Left ventricle myocardium inferior (tissue), 1 donor: ENCODE data around the gene TPH1. TPM values are rescaled to one million over a fixed set of nuclear protein-coding genes. Genes with fewer than 3 reads are reported as not detected.

Experiments used
- DNase-seq: peaks from one replicate; pipeline ENCODE4 v3.0.0-alpha.2; 2020
- H3K27ac ChIP-seq: fragments of 200-600 bp; replicated peaks from 2 replicates; pipeline ENCODE4 v1.8.0; 2021
- H3K27me3 ChIP-seq: fragments of 200-600 bp; 2 replicates; pipeline ENCODE4 v1.8.0; 2021; ENCODE audit warnings: low read depth
- H3K36me3 ChIP-seq: fragments of 200-600 bp; 2 replicates; pipeline ENCODE4 v1.8.0; 2021
- H3K4me1 ChIP-seq: fragments of 200-600 bp; 2 replicates; pipeline ENCODE4 v1.8.0; 2021
- H3K4me3 ChIP-seq: fragments of 200-600 bp; 2 replicates; pipeline ENCODE4 v1.8.0; 2021; ENCODE audit warnings: mild to moderate bottlenecking, moderate library complexity
- H3K9me3 ChIP-seq: fragments of 200-600 bp; replicated peaks from 2 replicates; pipeline ENCODE4 v1.8.0; 2021
- intact Hi-C: fragments of 100-400 bp; cut with micrococcal nuclease; formaldehyde crosslinking; loops from one replicate; pipeline ENCODE4 v1.11.0; 2022
- long read RNA-seq: library from polyadenylated mRNA; unstranded; transcript quantifications from one replicate; pipeline ENCODE4 v2.0.0, GENCODE V29; 2021
- total RNA-seq: library from RNA; stranded (reverse); fragmentation: NEBNext Ultra II Directional; extraction: Animal tissue kit (Norgen Biotek cat#: 25700); gene quantifications from one replicate; pipeline ENCODE4 v1.2.1, GENCODE V29; 2021
- TF ChIP-seq, protein P1 (sequence below): fragments of 200-600 bp; IDR thresholded peaks from 2 replicates; pipeline ENCODE4 v1.8.0; 2021; ENCODE audit warnings: antibody characterized with exemption, mild to moderate bottlenecking, borderline replicate concordance
- donor health status: DM: no; HTN: yes; CAD: no; lungs with severe emphysema.

TPH1 gene
- total RNA-seq = not detected
- long read RNA-seq = 0 reads

GRCh38 chr11:18046116-18046777, at the start of gene TPH1:
TPH1 (minus strand) TSS chr11:18046269; CDS start chr11:18040762, 5,507 bp downstream.
- intact Hi-C loops = no loop called here
- DNase-seq = peak; percentile 26
- Histone ChIP-seq H3K27ac (no peak within 1 kb of the TSS), H3K4me1 (peaks cover 7% of the 10 kb centered on the region), H3K4me3 (peak within 1 kb of the TSS; percentile 43), H3K36me3 (no peaks in the 10 kb centered on the region), H3K9me3 (peaks cover 8% of the 10 kb centered on the region), H3K27me3 (peaks cover 58% of the 10 kb centered on the region)
- TF ChIP-seq, protein P1, sequence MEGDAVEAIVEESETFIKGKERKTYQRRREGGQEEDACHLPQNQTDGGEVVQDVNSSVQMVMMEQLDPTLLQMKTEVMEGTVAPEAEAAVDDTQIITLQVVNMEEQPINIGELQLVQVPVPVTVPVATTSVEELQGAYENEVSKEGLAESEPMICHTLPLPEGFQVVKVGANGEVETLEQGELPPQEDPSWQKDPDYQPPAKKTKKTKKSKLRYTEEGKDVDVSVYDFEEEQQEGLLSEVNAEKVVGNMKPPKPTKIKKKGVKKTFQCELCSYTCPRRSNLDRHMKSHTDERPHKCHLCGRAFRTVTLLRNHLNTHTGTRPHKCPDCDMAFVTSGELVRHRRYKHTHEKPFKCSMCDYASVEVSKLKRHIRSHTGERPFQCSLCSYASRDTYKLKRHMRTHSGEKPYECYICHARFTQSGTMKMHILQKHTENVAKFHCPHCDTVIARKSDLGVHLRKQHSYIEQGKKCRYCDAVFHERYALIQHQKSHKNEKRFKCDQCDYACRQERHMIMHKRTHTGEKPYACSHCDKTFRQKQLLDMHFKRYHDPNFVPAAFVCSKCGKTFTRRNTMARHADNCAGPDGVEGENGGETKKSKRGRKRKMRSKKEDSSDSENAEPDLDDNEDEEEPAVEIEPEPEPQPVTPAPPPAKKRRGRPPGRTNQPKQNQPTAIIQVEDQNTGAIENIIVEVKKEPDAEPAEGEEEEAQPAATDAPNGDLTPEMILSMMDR = no peak

DNA sequence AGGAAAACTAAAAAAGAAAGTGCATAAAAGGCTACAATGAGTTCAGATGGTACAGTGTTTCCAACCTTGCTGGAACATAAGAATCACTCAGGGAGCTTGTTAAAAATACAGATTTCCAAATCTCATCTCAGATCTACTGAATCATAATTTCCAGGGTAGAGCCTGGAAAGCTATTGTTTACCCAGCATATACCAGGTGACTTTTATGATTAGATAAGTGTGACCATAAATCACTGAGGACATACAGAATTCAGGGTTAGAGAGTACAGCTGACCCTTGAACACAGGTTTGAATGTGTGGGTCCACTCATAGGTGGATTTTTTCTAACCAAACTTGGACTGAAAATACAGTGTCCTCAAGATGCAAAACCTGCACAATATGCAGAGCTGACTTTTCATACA, 47.9 kb upstream of the TPH1 start:
- Histone ChIP-seq H3K27ac (no peak overlapping the region), H3K27me3 (no peaks in the 10 kb centered on the region), H3K9me3 (no peaks in the 10 kb centered on the region), H3K36me3 (peaks cover 58% of the 10 kb centered on the region), H3K4me1 (no peaks in the 10 kb centered on the region), H3K4me3 (no peak overlapping the region)
- TF ChIP-seq, protein P1 = no peak
- DNase-seq = no peak
- intact Hi-C loops = no loop called here

DNA sequence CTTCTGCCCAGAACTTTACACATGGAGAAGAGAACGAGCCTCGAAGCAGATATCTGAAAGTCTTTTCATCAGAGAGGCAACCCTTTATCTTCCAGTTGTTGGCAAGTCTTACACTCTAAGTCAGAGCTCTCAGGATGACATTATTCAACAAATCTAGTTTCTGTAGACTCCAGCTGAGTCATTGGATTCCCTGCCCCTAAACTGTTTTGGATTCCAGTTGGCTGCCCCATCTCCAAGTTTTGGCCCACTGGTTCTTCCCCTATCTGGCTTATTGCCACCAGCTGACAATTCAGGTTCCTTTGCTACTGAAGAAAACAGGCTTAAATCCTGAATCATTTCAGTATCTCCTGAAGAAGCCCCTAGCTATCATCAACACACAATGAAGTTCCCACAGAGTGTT, 45.7 kb upstream of the TPH1 start:
- intact Hi-C loops = no loop called here
- H3K27ac ChIP-seq = no peak overlapping the region
- H3K9me3 ChIP-seq = no peaks in the 10 kb centered on the region
- no peaks in the 10 kb centered on the region for H3K27me3 ChIP-seq
- no peaks in the 10 kb centered on the region for H3K4me1 ChIP-seq
- H3K36me3 ChIP-seq = peaks cover 80% of the 10 kb centered on the region
- TF ChIP-seq, protein P1 = no peak
- no peak overlapping the region for H3K4me3 ChIP-seq
- DNase-seq = no peak

DNA sequence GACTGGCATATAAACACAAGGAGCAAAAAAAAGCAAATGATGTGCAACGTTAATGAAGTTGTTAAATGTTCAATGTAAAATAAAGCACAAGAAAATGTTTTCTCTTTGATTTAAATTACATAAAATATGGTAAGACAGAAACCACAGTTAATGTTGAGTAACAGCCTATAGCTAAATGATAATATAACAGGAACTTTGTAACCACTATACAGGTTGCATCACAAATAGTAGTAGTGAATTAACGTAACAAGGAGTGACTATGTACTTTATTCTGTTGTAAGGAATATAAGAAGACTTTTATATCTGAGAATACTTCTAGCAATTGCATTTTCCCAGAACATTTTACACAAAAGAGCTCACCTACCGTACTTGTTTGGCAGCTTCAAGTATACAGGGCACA, 42.9 kb upstream of the TPH1 start:
- TF ChIP-seq, protein P1 = no peak
- intact Hi-C loops = no loop called here
- Histone ChIP-seq H3K27ac (no peak overlapping the region), H3K9me3 (no peaks in the 10 kb centered on the region), H3K4me3 (no peak overlapping the region), H3K27me3 (no peaks in the 10 kb centered on the region), H3K36me3 (peaks cover 82% of the 10 kb centered on the region), H3K4me1 (no peaks in the 10 kb centered on the region)
- DNase-seq = no peak

DNA sequence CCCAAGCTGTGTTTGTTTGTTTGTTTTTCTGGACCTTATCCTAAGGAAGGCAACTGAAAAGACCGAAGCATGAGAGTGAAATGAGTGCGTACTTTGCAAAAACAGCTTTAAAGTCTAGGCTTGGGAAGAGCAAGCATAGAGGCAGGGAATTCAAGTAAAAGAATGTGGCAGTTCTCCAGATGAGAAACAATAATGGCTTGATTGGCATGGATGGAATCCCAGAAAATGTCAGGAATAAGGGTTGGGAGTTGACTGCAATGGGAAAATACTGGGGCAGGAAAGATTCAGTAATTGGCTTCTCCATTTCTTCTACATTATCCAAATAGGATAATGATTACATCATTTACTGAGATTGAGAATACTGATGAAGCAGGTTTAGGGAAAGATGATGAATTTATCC, 42.3 kb upstream of the TPH1 start:
- no peak for DNase-seq
- Histone ChIP-seq H3K27me3 (no peaks in the 10 kb centered on the region), H3K4me1 (no peaks in the 10 kb centered on the region), H3K36me3 (peaks cover 80% of the 10 kb centered on the region), H3K27ac (no peak overlapping the region), H3K4me3 (no peak overlapping the region), H3K9me3 (no peaks in the 10 kb centered on the region)
- intact Hi-C loops = no loop called here
- TF ChIP-seq, protein P1 = no peak
